ENCODE results near the gene TPST2.

GRCh38 chr22:26556904-26557303 is 33.0 kb downstream of the TPST2 start:
- TF ChIP-seq CTCF (IDR thresholded peaks at IDR 0.05; ENCODE audit: low read length) (no peak), EZH2phosphoT487 (IDR thresholded peaks at IDR 0.05; ENCODE audit: low read length) (no peak)
